Measurements from ENCODE around the gene NSUN6.

NSUN6 gene, protein sequence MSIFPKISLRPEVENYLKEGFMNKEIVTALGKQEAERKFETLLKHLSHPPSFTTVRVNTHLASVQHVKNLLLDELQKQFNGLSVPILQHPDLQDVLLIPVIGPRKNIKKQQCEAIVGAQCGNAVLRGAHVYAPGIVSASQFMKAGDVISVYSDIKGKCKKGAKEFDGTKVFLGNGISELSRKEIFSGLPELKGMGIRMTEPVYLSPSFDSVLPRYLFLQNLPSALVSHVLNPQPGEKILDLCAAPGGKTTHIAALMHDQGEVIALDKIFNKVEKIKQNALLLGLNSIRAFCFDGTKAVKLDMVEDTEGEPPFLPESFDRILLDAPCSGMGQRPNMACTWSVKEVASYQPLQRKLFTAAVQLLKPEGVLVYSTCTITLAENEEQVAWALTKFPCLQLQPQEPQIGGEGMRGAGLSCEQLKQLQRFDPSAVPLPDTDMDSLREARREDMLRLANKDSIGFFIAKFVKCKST

GRCh38 chr10:18651324-18652007, at the start of gene NSUN6:
Gene NSUN6 (minus strand): TSS chr10:18651587. CDS start chr10:18651203, 384 bp downstream.
- DNase-seq: peak; percentile 14 to 90 (median 84)

GRCh38 chr10:18699849-18700840, 48.8 kb upstream of the NSUN6 start:
- DNase-seq: no peak

- no peak for DNase-seq
These were observed 39.2 kb upstream of the NSUN6 start for GRCh38 chr10:18690541-18690940.

- no peak for DNase-seq
These were observed 38.1 kb upstream of the NSUN6 start for GRCh38 chr10:18689498-18689897.

DNA sequence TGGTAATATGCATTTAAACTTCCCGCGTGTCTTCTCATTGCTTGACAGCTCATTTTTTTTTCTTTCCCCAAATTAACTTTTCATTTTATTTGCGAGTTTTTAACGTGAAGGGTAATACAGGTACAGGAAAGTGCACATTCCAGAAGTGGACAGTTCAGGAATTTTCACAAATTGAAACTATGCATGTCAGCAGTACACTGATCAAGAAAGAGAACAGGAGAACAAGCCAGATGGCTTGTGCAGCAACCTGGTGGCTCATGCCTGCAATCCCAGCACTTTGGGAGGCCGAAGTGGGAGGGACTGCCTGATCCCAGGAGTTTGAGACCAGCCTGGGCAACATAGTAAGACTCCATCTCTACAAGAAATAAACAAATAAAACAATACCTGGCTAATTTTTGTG, 36.3 kb upstream of the NSUN6 start:
- no peak for DNase-seq

- no peak for DNase-seq
These were observed 35.8 kb upstream of the NSUN6 start for GRCh38 chr10:18687195-18687594.

DNA sequence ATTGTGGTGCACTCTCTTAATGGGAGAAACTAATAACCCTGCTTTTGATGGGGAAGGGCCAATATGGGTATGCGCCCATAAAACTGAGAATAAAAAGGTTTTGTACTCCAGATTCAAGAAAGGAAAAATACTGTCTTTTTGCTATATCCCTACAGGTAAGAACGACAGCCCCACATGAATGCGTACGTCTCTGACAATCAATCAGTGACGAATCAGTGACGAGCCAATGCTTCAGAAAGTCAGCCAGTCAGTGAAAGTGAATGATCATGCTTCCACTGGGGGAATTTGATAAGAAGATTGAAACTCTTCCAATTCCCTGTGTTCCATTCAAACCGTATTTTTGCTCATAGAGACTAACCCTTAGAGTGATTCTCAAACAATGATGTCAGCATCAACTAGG, 34.2 kb upstream of the NSUN6 start:
- no peak for DNase-seq

- DNase-seq: no peak
These were observed 33.6 kb upstream of the NSUN6 start for GRCh38 chr10:18684953-18685352.

GRCh38 chr10:18684416-18684815, 33.0 kb upstream of the NSUN6 start:
- DNase-seq: no peak

GRCh38 chr10:18683427-18683826, 32.0 kb upstream of the NSUN6 start:
- no peak for DNase-seq

GRCh38 chr10:18681971-18682411, 30.6 kb upstream of the NSUN6 start:
- DNase-seq: no peak

DNA sequence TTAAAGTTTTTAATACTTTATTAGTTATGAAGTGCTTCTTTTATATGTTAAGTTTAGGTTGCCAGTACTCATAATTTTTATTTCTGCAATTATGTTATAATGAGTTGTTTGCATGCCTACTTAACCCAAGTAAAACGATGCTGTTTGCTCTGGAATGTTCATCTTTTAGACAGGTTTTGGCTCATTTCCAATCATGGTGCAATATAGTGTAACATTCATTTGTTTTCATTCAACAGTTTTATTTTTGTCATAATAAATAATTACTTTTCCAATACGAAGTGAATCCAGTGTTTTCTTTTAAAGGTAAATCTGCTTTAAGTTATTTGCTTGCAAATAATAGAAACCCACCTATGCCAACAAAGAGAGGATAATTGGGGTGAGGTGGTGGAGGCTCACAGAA, 30.0 kb upstream of the NSUN6 start:
- no peak for DNase-seq

DNA sequence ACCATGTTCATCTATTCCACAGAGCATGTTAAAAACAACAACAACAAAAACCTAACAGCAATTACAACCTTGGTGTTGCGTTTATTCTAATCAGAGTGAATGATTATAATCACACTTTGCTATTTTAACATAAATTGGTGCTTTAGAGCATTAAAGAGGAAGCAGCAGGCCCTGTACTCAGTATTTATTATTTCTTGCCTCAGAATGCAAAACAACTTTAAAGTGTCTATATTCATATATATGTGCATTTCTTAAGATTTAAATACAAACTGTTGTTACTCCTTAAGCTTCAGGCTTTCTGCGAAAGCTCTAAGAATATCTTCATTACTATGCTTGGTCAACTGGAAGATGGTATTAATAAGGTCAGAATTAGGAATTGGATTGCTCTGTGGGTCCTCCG, 29.4 kb upstream of the NSUN6 start:
- no peak for DNase-seq

DNA sequence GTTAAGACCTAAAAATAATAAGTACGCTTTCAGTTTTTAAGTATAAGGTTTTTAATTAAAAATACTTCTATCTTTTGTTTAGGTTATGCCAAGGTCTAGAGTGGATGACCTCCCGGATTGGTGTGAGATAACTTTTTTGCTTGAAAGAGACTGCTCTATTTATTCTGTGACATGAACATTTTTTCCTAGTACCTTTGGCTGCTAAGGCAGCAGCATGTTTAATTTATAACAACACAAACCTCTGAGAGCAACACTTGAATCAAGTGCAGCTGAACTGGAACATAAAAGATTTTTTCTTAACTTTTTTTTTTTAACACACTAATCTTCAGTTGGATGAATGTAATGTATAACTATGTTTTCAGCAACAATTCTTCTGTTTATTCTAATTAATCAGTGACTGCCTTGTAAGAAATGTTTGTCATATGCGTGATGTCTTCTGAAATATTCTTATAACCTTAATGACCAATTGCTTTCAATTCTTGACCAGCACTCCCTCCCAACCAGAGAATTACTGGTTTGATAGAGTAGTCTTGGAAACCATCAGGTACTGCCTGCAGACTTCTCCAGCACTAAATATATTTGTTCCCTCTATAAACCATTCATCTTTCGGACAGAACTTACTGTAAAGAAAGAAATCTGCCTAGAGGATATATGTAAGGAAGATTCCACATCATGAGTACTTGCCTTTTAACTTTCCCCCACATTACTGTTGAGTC, 23.9 kb upstream of the NSUN6 start:
- no peak for DNase-seq

DNA sequence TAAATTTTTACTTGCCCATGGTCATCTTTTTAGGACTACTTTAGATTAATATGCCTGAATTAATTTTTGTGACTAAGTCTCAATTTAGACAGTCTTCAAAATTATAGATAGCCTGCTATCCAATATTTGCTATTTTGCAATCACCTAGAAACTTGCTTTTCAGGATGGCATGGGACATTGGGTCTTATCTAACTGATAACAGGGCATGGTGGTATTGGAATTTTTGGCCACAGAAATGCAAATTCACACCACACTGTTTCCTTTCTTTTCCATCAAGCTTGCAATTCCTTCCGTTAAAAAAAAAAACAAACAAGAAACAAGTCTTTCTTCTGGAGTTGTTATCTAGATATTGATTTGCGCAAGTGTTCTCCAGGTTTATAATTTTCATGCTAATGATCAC, 16.6 kb upstream of the NSUN6 start:
- no peak for DNase-seq

- DNase-seq: no peak
These were observed 15.4 kb upstream of the NSUN6 start for GRCh38 chr10:18666810-18667209.

GRCh38 chr10:18665815-18666558, 14.6 kb upstream of the NSUN6 start:
- no peak for DNase-seq

GRCh38 chr10:18664841-18665478, 13.6 kb upstream of the NSUN6 start:
- no peak for DNase-seq

- DNase-seq: no peak
These were observed 9.5 kb upstream of the NSUN6 start for GRCh38 chr10:18660816-18661431.
